Astrocyte (in vitro differentiated cells and primary cell): ENCODE results near the gene APBA2.

Source experiments
- EZH2 ChIP-seq: IDR thresholded peaks from 2 replicates; pipeline ENCODE4 v1.6.1; 2012; ENCODE audit warnings: mild to moderate bottlenecking, low read length, inconsistent platforms; ENCODE audit not compliant: insufficient read depth
- TF ChIP-seq, protein P1 (sequence below): IDR thresholded peaks from 2 replicates; pipeline ENCODE4 v1.5.1; 2011; ENCODE audit warnings: low read depth, mild to moderate bottlenecking, inconsistent platforms, low read length, moderate library complexity; ENCODE audit not compliant: insufficient read depth

DNA sequence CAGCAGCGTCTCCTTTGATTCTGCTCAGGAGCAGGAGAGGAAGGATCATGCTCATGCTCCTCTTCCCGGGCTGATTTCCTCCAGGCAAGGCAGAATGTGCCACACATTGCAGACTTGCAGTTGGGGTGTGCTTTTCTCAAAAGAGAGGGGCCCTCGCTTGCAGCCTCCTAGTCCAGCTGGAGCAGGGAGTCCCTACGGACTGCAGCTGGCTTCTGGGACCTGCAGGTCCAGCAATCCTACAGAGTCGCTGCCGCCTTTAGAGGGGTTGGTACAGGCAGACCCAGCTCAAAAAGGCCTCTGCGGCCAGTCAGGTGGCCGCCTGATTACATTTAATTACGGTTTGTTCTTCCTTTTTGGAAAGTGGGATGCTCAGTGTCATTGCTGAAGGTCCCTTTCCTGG lies 210.0 kb downstream of the APBA2 start:
- TF ChIP-seq, protein P1, sequence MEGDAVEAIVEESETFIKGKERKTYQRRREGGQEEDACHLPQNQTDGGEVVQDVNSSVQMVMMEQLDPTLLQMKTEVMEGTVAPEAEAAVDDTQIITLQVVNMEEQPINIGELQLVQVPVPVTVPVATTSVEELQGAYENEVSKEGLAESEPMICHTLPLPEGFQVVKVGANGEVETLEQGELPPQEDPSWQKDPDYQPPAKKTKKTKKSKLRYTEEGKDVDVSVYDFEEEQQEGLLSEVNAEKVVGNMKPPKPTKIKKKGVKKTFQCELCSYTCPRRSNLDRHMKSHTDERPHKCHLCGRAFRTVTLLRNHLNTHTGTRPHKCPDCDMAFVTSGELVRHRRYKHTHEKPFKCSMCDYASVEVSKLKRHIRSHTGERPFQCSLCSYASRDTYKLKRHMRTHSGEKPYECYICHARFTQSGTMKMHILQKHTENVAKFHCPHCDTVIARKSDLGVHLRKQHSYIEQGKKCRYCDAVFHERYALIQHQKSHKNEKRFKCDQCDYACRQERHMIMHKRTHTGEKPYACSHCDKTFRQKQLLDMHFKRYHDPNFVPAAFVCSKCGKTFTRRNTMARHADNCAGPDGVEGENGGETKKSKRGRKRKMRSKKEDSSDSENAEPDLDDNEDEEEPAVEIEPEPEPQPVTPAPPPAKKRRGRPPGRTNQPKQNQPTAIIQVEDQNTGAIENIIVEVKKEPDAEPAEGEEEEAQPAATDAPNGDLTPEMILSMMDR: no peak
- TF ChIP-seq EZH2: no peak
